Retinal pigment epithelial cell (primary cell): ENCODE results near the gene TSPAN9.

Source experiments
- DNase-seq: peaks from one replicate; pipeline ENCODE4 v3.0.0-alpha.2; 2010; ENCODE audit warnings: low read depth
- H3K4me3 ChIP-seq: 2 replicates; pipeline ENCODE4 v1.5.1; 2011; ENCODE audit warnings: mild to moderate bottlenecking, low read length, control low read depth, moderate library complexity
- TF ChIP-seq, protein P1 (sequence below): conservative IDR thresholded peaks from 2 replicates; pipeline ENCODE4 v1.5.1; 2011; ENCODE audit warnings: low read depth, low read length, control low read depth, inconsistent platforms

Gene TSPAN9

DNA sequence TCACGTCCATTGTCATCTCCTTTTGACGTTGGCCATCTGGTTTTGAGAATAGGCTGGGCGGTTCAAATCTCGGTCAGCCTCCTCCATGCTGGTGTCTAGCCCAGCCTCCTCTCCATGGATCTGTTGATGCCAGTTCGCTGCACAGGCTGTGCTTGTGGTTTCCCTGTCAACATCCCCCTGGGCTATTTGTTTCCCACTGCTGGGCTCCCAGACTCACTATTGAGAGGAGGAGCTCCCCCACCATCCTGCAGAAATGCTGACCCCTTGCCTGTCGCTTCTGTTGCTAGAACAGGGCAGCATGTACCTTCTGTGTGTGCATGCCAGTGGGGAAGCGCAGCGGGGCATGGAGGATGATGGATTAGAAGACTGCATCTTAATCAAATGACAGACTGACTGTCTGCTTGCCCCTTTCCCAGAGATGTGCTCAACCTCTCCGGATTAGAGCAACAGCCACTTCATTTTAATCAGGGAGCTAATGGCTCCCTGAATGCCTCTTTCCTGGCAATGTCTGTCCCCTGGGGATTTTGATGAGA is 170.5 kb downstream of the TSPAN9 start:
- DNase-seq = no peak
- TF ChIP-seq, protein P1, sequence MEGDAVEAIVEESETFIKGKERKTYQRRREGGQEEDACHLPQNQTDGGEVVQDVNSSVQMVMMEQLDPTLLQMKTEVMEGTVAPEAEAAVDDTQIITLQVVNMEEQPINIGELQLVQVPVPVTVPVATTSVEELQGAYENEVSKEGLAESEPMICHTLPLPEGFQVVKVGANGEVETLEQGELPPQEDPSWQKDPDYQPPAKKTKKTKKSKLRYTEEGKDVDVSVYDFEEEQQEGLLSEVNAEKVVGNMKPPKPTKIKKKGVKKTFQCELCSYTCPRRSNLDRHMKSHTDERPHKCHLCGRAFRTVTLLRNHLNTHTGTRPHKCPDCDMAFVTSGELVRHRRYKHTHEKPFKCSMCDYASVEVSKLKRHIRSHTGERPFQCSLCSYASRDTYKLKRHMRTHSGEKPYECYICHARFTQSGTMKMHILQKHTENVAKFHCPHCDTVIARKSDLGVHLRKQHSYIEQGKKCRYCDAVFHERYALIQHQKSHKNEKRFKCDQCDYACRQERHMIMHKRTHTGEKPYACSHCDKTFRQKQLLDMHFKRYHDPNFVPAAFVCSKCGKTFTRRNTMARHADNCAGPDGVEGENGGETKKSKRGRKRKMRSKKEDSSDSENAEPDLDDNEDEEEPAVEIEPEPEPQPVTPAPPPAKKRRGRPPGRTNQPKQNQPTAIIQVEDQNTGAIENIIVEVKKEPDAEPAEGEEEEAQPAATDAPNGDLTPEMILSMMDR = no peak
- H3K4me3 ChIP-seq = no peak overlapping the region

DNA sequence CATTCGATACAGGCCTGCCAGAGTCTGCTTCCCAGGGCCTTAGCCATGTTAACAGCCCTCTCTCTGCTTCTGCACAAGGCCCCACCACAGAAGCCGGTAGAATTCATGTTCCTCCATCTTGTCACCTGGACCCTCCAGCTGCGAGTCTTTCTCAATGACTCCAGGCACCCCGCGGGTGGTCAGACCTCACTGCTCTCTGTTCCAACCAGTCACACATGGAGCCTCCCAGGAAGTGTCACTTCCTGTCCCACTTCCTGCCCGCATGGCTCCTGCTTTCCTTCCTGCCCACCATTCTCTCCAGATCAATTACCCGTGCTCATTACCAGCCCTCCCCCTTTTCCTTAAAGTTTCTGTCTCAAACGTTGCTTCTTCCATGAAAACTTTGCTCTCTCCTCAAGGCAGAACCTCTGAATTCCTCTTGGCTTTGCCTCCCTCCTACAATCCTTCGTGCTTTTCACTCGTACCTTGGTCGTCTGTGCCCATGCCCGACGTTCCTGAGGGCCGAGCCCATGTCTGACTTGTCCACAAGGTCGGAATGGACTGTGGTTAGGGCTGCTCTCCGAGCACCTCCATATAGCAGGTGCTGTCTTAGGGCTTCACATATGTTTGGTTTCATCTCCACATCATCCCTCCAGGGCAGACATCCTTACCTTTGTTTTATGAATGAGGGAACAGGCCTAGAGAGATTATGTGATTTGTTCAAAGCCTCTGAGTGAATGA is 172.1 kb downstream of the TSPAN9 start:
- H3K4me3 ChIP-seq = no peak overlapping the region
- TF ChIP-seq, protein P1 = no peak
- DNase-seq = no peak

DNA sequence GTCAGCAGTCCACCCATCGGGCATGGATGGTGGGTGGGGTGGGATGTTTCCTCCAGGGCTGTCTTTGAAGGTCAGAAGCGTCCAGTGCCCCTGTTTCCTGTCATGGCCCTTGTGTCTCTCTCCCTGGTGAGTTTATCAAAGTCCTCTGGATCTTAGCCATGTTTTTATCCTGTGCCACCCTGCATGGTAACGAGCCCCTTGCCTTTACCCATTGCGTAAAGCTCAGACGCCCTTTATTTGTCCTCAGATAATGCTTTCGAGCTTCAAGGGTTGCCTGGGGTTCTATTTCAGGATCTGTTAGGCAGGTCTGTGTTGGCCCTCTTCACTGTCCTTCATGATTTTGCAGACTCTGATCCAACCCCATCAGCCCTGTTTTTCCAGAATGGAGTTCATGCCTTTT is 172.9 kb downstream of the TSPAN9 start:
- TF ChIP-seq, protein P1 = no peak
- no peak for DNase-seq
- H3K4me3 ChIP-seq = no peak overlapping the region

DNA sequence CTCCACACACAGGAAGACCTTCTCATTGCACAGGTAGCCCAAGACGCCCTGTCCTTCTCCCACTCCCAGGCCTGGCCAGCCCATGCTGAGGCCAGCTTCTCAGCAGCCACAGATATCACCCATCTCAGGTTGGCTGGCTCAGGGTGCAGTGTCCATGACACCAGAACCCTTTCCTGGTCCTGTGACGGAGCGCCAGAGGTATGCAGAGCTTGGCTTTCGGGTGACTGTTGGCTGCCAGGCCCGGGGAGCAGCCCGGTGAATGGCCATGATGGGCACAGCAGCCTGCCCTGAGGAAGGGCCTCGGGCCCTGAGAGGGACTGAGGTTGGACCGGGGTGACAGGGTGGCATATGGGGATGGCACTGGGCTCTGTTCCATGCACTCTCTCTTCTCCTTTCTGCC is 173.4 kb downstream of the TSPAN9 start:
- TF ChIP-seq, protein P1 = no peak
- DNase-seq = no peak
- no peak overlapping the region for H3K4me3 ChIP-seq

DNA sequence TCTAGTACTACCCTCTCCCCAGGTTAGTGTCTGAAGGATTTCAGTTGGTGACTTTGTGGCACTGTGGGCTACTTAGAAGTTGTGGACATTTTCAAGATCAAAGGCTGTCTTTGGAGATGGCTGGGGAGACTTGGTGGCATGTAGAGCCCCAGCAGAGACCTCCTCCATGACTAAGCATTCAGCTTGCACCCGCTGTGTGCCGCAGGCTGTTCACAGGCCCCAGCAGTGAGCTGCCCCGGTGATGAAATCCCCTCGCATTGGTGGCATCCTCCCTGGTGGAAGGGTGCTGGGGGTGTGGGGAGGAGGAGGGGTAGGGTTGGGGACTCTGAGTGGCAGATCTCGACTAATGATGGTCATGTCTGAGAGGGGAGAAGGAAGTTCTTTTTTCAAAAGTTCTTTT is 173.9 kb downstream of the TSPAN9 start:
- DNase-seq = no peak
- TF ChIP-seq, protein P1 = no peak
- no peak overlapping the region for H3K4me3 ChIP-seq

DNA sequence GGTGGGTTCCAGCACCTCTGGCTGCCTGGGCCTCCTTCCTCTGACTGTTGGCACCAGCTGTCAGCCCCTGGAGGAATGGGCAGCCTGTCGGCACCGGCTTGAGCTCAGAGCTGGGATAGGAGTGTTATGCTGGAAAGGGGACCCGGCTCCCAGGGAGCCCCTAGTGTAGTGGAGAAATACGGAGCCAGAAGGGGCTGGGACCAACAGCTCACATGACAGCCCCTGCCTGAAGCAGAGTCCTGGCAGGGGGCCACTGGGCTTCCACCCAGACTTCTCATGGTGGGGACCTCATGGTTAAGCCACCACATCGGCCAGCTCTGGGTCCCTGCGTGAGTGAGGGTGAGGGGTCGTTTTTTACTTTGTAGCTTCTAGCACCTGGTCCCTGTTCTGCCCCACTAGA is 174.5 kb downstream of the TSPAN9 start:
- TF ChIP-seq, protein P1 = no peak
- no peak overlapping the region for H3K4me3 ChIP-seq
- DNase-seq = no peak

DNA sequence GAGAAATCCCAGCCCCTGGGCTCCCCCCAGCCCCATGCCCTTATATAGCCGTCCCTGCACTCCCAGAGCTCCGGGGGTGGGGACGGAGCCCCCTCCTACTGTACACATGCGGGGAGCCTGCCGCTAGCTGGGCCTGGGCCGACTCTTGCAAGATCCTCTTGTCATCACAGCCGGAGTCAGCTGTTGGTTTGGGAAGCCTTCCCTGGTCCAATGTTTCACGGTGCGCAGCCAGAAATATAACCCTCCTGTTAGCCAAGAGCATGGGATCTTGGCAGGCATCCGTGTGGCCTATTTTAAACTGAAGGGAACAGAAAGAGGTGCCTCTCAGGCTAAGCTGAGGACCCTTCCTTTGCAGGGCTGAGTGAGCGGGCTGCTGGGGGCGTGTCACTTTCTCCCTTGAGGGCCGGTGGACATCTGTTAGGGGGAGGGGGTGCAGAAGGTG is 175.3 kb downstream of the TSPAN9 start:
- H3K4me3 ChIP-seq = no peak overlapping the region
- TF ChIP-seq, protein P1 = no peak
- DNase-seq = no peak
